Activated CD4-positive, alpha-beta T cell treated with anti-CD3 and anti-CD28 coated beads, Interleukin-2, Interleukin-6, amounts not matched to agents 100 ng/mL and 50 ng/mL, durations not matched to agents 16 hours and 8 hours (primary cell): ENCODE results near the gene TMEM74B.

Experiments used
- DNase-seq: peaks from one replicate; pipeline ENCODE4 v3.0.0-alpha.2; 2020

Gene TMEM74B

DNA sequence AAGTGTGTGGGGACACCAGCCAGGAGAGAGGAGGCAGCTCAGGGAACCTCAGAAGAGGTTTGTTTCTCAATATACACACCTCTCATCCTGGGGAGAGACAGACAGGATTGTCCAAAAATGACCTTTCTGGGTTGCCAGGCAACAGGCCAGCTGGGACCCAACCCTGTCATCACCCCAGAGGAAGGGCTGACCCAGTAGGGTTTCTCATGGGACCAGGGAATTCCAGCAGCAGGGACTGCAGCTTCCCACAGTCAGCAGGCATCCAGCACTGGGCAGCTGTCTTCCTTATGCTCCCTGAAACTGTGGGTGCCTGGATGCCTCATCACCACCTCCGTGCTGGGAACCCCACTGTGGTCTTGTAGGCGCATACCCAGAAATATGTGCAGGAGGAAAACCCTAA lies 19.8 kb upstream of the TMEM74B start:
- DNase-seq, result no peak

DNA sequence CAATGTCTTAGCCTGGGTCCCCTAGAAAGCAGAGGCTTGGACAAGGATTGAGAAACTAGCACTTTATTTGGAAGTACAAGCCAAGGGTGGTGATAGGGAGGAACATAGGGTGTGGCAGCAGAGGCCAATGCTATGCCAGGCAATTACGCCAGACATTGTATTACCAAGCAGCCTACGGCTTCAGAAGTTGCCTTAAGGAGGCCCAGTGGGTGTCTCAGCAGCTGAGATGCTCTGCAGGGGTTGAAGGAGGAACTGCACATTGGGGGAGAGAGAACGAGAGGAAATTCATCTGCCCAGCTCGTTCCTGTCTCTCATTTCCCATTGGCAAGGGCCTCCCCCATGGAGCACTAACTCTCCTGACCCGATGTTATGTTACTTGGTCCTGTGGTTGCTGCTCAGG lies 19.3 kb upstream of the TMEM74B start:
- DNase-seq, result no peak

DNA sequence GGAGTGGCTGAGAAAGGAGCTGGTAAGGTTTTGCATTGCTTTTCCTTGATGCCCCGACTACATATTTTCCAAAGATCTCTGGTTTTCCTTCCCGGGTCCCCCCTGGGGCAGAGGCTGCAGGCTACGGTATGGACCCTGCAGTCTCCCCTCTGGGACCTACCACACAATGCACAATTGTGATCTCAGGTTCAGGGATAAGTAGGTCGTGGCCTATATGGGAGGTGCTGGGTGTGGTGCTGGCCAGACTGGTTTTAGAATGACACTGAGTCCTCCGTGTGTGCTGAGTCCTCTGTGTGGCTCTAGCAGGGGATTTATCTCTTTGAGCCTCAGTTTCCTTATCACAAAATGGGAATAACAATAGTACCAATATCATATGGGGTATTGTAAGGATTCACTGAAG lies 18.8 kb upstream of the TMEM74B start:
- DNase-seq, result no peak

DNA sequence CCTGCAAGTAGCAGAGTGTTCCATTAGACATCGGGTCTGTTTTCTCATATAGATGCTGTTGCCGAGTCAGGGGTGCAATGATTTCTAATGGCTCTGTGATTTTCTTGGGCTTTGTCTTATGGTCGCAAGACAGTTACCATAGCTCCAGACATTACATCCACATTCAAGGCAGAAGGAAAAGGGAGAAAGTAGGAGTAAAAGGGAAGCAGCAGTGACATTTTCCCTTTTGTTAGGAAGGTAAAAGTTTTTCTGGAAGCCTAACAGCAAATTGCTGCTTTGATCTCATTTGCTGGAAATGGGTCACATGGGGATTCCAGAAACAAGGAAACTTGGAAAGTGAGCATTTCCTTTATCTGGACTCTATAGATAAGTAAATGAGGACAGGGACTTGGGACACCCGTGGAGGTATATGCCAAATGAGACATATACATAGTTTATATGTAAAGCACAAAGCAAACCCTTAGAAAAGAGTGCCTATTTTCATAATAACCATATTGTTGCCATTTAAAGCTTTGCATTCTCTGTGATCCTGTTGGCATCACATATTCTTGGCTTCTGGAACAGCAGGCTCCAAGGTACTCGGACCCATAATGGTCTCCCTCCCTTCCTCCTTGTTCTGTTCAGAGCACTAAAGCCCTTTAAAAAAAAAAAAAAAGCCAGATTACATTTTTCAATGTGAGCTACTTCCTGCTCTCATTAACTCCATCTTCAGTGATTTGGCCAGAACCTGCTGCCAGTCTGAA lies 18.2 kb upstream of the TMEM74B start, which contains the start of gene C20orf202:
Gene C20orf202, plus strand, starts transcription at position 693 of the 743 bp plus-strand sequence. CDS start 132 bp downstream, outside the sequence.
- DNase-seq, result no peak

DNA sequence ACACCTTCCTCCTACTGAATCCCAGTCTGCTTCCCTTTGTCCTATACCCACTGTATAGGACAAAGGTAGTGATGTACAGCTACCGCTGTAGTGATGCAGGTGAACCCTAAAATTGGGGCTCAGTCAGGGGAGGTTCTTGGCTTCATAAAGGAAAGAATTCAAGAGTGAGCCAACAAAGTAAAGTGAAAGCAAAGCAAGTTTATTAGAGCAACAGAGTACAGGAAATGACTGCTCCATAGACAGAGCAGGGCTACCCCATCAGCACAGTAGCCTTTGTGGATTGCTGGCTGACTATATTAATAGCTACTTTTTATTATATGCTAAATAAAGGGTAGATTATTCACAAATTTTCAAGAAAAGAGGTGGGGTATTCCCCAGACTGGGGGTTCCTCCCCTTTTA lies 15.2 kb upstream of the TMEM74B start:
- no peak for DNase-seq

DNA sequence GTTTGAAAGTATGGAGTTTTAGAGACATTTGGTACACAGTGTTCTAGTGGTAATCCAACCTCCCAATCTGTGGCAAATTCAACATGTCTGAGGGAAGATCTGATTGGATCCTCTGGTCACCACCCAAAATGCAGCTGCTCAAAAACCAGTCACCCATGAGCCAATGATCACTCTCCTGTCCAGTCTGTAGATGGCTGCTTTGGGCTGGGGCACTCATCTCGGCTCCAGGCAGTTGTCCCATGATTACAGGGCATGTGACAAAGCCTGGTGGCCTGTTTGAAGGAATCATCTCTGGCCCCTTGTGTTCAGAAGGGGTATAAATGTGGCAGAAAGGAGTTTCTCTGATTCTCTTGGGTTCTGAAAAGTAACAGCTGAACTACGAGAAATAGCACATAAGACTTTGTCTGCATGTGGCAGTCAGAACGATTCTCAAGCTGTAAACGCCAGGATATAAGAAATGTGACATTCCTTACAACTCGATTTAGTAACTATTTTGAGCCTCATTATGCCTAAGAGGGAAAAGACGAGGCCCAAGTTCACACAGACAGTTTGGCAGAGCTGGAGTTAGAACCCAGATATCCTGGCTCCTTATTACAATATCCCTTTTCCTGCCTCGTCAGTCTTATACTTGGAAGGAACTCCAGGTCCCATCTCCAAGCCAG lies 14.6 kb upstream of the TMEM74B start:
- DNase-seq, result no peak

GRCh38 chr20:1198751-1199150 lies 14.0 kb upstream of the TMEM74B start:
- DNase-seq, result no peak

DNA sequence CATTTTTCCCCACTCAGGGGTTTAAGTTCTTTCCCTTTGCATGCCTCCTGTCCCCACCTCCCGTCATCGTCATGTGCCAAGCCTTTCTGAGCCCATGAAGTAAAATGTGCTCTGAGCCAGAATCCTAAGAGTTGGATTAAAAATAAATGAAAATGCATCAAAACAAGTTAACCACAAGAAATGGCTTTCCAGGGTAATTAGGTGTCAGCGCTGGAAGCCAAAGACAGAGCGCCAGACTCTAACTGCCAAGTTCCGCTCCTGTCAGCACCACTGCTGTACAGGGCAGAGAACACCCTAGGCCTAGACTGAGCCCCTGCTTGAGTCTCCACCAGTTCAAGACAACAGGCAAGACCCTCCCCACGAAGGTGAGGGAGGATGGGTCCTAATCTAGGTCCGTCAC lies 13.0 kb upstream of the TMEM74B start:
- DNase-seq, result no peak

DNA sequence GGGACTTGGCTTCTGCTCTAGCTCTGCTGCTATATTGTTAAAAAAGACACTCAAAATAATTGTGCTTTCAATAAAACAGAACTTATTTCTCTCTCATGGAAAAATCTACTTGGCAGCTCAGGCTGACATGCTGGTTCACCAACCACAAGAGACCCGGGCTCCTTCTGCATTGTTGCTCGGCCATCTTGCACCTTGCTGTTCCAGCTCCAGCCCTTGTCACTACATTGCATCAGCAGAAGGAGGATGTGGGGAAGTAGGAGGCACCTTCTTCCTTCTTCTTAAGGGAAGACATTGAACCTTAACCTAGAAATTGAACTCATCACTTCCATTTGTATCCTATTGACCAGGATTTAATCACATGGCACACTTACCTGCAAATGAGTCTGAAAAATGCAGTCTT lies 11.9 kb upstream of the TMEM74B start:
- DNase-seq, result no peak

DNA sequence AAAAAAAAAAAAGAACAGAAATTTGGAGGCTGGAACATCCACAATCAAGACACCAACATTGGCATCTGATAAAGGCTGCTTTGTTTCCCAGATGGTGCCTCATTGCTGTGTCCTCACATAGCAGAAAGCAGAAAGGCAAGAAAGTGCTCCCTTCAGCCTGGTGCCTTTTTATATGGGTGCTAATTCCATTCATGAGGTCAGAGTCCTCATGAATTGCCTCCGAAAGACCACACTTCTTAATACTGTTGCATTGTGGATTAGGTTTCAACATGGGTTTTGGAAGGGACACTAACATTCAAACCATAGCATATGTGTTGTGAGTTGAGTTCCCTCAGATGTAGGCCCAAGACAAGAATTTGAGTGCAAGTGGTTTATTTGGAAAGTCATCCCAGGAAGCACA lies 10.4 kb upstream of the TMEM74B start:
- DNase-seq, result no peak

DNA sequence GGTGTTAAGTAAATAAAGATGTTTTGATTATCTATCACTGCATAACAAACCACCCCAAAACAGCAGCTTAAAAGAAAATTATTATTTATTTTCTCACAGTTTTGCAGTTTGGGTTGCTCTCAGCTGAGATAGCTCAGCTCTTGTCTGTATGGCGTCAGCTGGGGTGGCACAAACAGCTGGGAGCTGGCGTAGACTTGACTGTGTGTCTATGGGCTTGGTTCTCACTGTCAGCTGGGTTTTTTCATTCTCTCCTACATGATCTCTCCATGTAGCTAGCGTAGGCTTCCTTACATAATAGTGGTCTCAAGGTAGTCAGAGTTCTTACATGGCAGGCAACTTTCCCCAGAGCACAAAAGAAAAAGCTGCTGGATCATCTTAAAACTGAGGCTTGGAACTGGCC lies 6.5 kb upstream of the TMEM74B start:
- no peak for DNase-seq

GRCh38 chr20:1190847-1191246 lies 6.1 kb upstream of the TMEM74B start:
- DNase-seq, result no peak

GRCh38 chr20:1189827-1190226 lies 5.0 kb upstream of the TMEM74B start:
- no peak for DNase-seq

- DNase-seq, result no peak
Observed at GRCh38 chr20:1188347-1188746, 3.6 kb upstream of the TMEM74B start.

DNA sequence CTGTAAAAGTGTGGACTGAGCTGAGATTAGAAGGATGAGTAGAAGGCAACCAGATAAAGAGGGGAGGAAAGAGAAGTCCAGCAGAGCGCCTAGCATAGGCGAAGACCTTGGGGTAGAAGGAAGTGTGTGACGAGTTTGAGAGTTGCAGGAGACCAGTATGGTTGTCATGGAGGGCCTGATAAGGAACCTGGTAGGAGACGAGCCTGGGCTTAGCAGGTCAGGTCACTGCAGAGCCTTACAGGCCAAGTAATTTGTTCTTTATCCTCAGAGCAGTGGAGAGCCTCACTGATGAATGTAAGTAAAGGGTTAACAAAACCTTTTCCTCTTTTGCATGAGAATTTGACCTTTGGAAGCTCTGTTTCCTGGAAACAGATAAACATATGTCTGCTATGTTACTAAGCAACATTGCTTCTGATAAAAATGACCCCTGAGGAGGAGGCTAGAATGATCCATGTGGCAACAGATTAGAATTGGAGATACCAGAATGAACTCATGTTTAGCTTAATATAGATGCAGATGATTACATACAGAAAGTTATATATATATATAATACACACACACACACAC lies 2.9 kb upstream of the TMEM74B start:
- no peak for DNase-seq

- no peak for DNase-seq
Observed at GRCh38 chr20:1186367-1186991, 1.7 kb upstream of the TMEM74B start.

GRCh38 chr20:1185790-1186334 lies 1.1 kb upstream of the TMEM74B start:
- DNase-seq, result peak; percentile 68

DNA sequence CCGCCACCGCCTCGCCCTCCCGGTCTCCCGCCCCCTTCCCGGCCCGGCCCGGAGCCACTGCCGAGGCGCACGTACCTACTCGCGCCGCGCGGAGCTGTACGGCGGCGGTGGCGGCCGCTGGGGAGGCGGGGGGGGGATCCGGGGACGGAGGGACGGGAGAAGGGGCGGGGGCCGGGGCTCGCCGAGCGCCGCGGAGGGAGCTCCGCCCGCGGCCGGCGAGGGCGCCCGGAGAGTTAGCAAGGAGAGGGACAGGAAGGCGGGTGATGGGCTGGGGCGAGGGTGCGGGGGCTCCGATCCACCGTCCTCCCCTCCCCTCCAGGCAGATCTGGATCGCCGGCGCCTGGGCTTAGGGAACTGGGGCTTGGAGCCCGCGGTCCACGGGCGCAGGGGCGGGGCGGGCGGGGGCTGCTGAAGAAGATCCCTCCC lies 548 bp upstream of the TMEM74B start:
- DNase-seq, result no peak

GRCh38 chr20:1184260-1184637 lies 532 bp downstream of the TMEM74B start:
- DNase-seq, result no peak

DNA sequence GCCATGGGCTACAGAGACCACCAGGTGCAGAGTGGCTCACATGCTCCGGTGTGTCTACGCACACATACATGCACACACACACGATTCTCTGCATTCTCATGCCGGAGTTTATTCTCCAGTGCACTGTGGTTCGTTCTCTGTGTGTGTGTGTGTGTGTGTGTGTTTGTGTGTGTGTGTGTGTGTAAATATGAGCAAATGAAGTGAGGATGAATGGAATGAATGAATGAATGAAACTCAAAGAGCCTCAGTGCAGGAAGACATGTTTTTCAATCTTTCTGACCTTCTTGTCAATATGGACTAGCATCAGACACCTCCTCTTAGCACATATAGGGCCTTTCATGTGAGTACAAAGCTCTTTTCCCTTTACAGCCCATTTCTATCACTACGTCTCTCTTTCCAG lies 1.6 kb downstream of the TMEM74B start:
- DNase-seq, result no peak

DNA sequence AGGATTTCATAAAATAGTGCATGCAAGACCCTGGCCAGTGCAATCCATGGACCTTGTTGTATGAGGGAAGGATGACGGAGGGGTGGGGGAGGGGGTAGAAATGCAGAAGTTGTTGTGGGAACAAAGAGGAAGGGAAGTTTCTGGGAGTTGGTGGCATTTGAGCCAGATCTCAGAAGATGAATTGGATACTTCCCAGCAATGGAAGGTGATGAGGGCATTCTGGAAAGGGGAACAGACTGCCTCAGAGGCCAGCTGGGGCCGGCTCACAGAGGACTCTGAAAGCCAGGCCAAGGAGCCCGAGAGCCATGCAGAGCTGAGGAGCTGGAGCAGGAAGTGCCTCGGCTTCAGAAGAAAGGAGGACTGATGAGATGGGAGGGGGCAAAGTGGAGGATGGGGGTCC lies 2.7 kb downstream of the TMEM74B start:
- DNase-seq, result no peak

- DNase-seq, result no peak
Observed at GRCh38 chr20:1180949-1181348, 3.8 kb downstream of the TMEM74B start.

GRCh38 chr20:1178623-1179022 lies 6.2 kb downstream of the TMEM74B start:
- DNase-seq, result no peak

DNA sequence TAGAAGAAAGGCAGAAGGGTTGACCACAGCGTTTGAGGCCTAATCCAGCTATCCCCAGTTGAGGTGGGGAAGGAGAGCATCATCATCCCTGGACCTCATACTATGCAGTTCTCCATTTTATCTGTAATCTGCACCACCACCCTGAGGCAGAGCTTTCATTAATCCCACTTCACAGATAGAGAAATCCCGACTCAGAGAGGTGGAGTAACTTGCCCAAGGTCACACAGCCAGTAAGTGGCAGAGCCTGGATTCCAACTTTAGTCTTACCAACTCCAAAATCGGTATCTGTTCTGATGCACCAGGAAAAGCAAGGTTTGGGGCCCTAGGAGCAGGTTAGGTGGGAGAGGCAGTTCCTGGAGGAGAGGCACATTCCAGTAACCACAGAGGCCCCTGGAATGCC lies 6.7 kb downstream of the TMEM74B start:
- no peak for DNase-seq
